H1 (cell line): Measurements from ENCODE around the gene DYNC1I1. TPM values are rescaled to one million over a fixed set of nuclear protein-coding genes. Genes with fewer than 3 reads are reported as not detected.

Experiments
- CTCF ChIA-PET: fragments of 300-600 bp; sonication (Branson Sonifier 250); formaldehyde crosslinking; loops from one replicate; lab custom pipeline; 2021; ENCODE audit not compliant: partially characterized antibody; lab: Charles Lee
- POLR2A ChIA-PET: fragments of 300-600 bp; sonication (Branson Sonifier 250); formaldehyde crosslinking; loops from one replicate; lab custom pipeline; 2021; ENCODE audit warnings: inconsistent platforms; ENCODE audit not compliant: partially characterized antibody; lab: Charles Lee
- DNase-seq, 2 experiments: peaks; one replicate each; pipeline versions ENCODE4 v3.0.0 to v3.0.0-alpha.2; 2010 to 2022; ENCODE audit warnings: low spot score in 2 of 2, low read depth in 1 of 2, mixed read lengths in 1 of 2
- FAIRE-seq: peaks from 2 replicates; lab custom pipeline; 2011; peaks lifted over from hg19 to GRCh38; lab: Jason Lieb, UNC
- H2AFZ ChIP-seq: 2 replicates; pipeline ENCODE4 v1.8.1; 2012; ENCODE audit warnings: low read length, inconsistent platforms
- H2AK5ac ChIP-seq: 2 replicates; pipeline ENCODE4 v1.6.1; 2013; ENCODE audit warnings: low read depth, low read length
- H2BK120ac ChIP-seq: replicated peaks from 2 replicates; pipeline ENCODE3; 2013; ENCODE audit warnings: low read depth, low read length, inconsistent platforms
- H2BK12ac ChIP-seq: 2 replicates; pipeline ENCODE4 v1.6.1; 2013; ENCODE audit warnings: low read depth, low read length
- H2BK15ac ChIP-seq: 2 replicates; pipeline ENCODE4 v1.6.1; 2013; ENCODE audit warnings: low read length
- H2BK20ac ChIP-seq: 2 replicates; pipeline ENCODE4 v1.6.1; 2013; ENCODE audit warnings: low read length
- H2BK5ac ChIP-seq: 2 replicates; pipeline ENCODE4 v1.6.1; 2013; ENCODE audit warnings: low read depth, low read length
- H3K14ac ChIP-seq: 2 replicates; pipeline ENCODE4 v1.6.1; 2013; ENCODE audit warnings: inconsistent platforms; ENCODE audit not compliant: insufficient read length
- H3K18ac ChIP-seq: 2 replicates; pipeline ENCODE4 v1.6.1; 2013; ENCODE audit warnings: low read length; ENCODE audit errors: extremely low read depth
- H3K23ac ChIP-seq: 2 replicates; pipeline ENCODE4 v1.6.1; 2013; ENCODE audit warnings: inconsistent platforms; ENCODE audit not compliant: insufficient read length
- H3K23me2 ChIP-seq: 2 replicates; pipeline ENCODE4 v1.6.1; 2013; ENCODE audit warnings: low read depth, low read length
- H3K27ac ChIP-seq: 2 replicates; pipeline ENCODE4 v1.6.1; 2011; ENCODE audit warnings: low read depth, low read length, inconsistent platforms
- H3K27me3 ChIP-seq, 4 experiments: replicated peaks in 1 of 4; 1 replicate in 1 of 4; 2 replicates in 3 of 4; pipeline versions ENCODE4 v1.6.1 to v1.8.1; 2011 to 2013; ENCODE audit warnings: low read length in 3 of 4, mild to moderate bottlenecking in 3 of 4, inconsistent platforms in 2 of 4, mixed read lengths in 2 of 4, moderate library complexity in 1 of 4; ENCODE audit not compliant: control insufficient read depth in 3 of 4, insufficient read depth in 3 of 4; ENCODE audit errors: extremely low read depth in 1 of 4
- H3K36me3 ChIP-seq, 4 experiments: 2 replicates each; pipeline versions ENCODE4 v1.6.1 to v1.8.1; 2011 to 2013; ENCODE audit warnings: mild to moderate bottlenecking in 4 of 4, low read length in 3 of 4, moderate library complexity in 2 of 4, control low read depth in 1 of 4, inconsistent platforms in 1 of 4; ENCODE audit not compliant: insufficient read depth in 4 of 4, control insufficient read depth in 2 of 4
- H3K4ac ChIP-seq: replicated peaks from 2 replicates; pipeline ENCODE3; 2013; ENCODE audit warnings: low read length, low read depth, mixed read lengths, inconsistent platforms; ENCODE audit not compliant: insufficient read length
- H3K4me1 ChIP-seq, 4 experiments: replicated peaks in 1 of 4; 1 replicate in 1 of 4; 2 replicates in 3 of 4; pipeline versions ENCODE4 v1.6.1 to v1.8.1; 2011 to 2013; ENCODE audit warnings: low read length in 3 of 4, inconsistent platforms in 2 of 4, mixed read lengths in 1 of 4; ENCODE audit not compliant: insufficient read depth in 4 of 4, control insufficient read depth in 3 of 4
- H3K4me2 ChIP-seq, 2 experiments: 2 replicates each; pipeline versions ENCODE4 v1.6.1 to v1.8.1; 2011 to 2013; ENCODE audit warnings: low read depth in 2 of 2, low read length in 2 of 2, control low read depth in 1 of 2, inconsistent platforms in 1 of 2, mild to moderate bottlenecking in 1 of 2; ENCODE audit not compliant: insufficient read depth in 1 of 2
- H3K4me3 ChIP-seq, 4 experiments: fragments of 200-600, 300-600 bp in 1 of 4; sonication (generic), shearing (Covaris generic), sonication (Bioruptor Twin) in 1 of 4; 2 replicates each; pipeline versions ENCODE4 v1.5.1 to v1.8.1; 2011 to 2016; ENCODE audit warnings: low read length in 4 of 4, low read depth in 3 of 4, control low read depth in 2 of 4, inconsistent platforms in 2 of 4, mild to moderate bottlenecking in 2 of 4, mixed read lengths in 1 of 4, moderate library complexity in 1 of 4; ENCODE audit not compliant: insufficient read depth in 2 of 4; ENCODE audit errors: extremely low read depth in 1 of 4
- H3K56ac ChIP-seq: replicated peaks from 2 replicates; pipeline ENCODE3; 2013; ENCODE audit warnings: low read depth, mild to moderate bottlenecking, mixed read lengths, low read length, inconsistent platforms; ENCODE audit not compliant: insufficient read length
- H3K79me1 ChIP-seq: 2 replicates; pipeline ENCODE4 v1.6.1; 2013; ENCODE audit warnings: low read depth, low read length, control low read depth
- H3K79me2 ChIP-seq, 2 experiments: 2 replicates each; pipeline versions ENCODE4 v1.6.1 to v1.8.1; 2012 to 2013; ENCODE audit warnings: low read length in 2 of 2, mild to moderate bottlenecking in 2 of 2, inconsistent platforms in 1 of 2; ENCODE audit not compliant: insufficient read depth in 2 of 2, control insufficient read depth in 1 of 2
- H3K9ac ChIP-seq, 4 experiments: replicated peaks in 1 of 4; 1 replicate in 1 of 4; 2 replicates in 3 of 4; pipeline versions ENCODE4 v1.6.1 to v1.8.1; 2011 to 2013; ENCODE audit warnings: low read depth in 3 of 4, low read length in 3 of 4, control low read depth in 2 of 4, mild to moderate bottlenecking in 2 of 4, moderate library complexity in 2 of 4, inconsistent platforms in 1 of 4; ENCODE audit errors: extremely low read depth in 1 of 4
- H3K9me3 ChIP-seq, 2 experiments: 2 replicates each; pipeline versions ENCODE4 v1.6.1 to v1.8.1; 2012 to 2013; ENCODE audit warnings: mild to moderate bottlenecking in 2 of 2, moderate library complexity in 2 of 2, control low read depth in 1 of 2, inconsistent platforms in 1 of 2, low read depth in 1 of 2, low read length in 1 of 2, mixed read lengths in 1 of 2; ENCODE audit not compliant: insufficient read depth in 2 of 2
- H4K20me1 ChIP-seq, 2 experiments: replicated peaks in 1 of 2; 2 replicates each; pipeline versions ENCODE3 to v1.8.1; 2011 to 2013; ENCODE audit warnings: inconsistent platforms in 2 of 2, low read length in 2 of 2, mild to moderate bottlenecking in 1 of 2; ENCODE audit not compliant: insufficient read depth in 2 of 2, control insufficient read depth in 1 of 2
- H4K5ac ChIP-seq: 2 replicates; pipeline ENCODE4 v1.6.1; 2013; ENCODE audit warnings: low read length, low read depth, mixed read lengths, inconsistent platforms; ENCODE audit not compliant: insufficient read length
- H4K8ac ChIP-seq: 2 replicates; pipeline ENCODE4 v1.8.0; 2013; ENCODE audit warnings: mild to moderate bottlenecking, moderate library complexity, low read length, inconsistent platforms; ENCODE audit not compliant: insufficient read depth; ENCODE audit errors: extremely low read depth
- H4K91ac ChIP-seq: replicated peaks from 2 replicates; pipeline ENCODE3; 2013; ENCODE audit warnings: low read length, mixed read lengths, inconsistent platforms; ENCODE audit not compliant: insufficient read length
- CHD2 ChIP-seq: IDR thresholded peaks from 2 replicates; pipeline ENCODE4 v1.6.1; 2012; ENCODE audit warnings: low read length, improper control_type of control experiment
- CTBP2 ChIP-seq: IDR thresholded peaks from 2 replicates; pipeline ENCODE4 v1.7.0; 2011; ENCODE audit warnings: borderline replicate concordance, mild to moderate bottlenecking, moderate library complexity, mixed read lengths, low read length; ENCODE audit not compliant: insufficient read depth, insufficient read length
- EZH2 ChIP-seq: fragments of 200-600 bp; sonication (generic); IDR thresholded peaks from 2 replicates; pipeline ENCODE4 v1.7.1; 2012; ENCODE audit warnings: low read depth, mild to moderate bottlenecking, moderate library complexity, low read length, inconsistent platforms; ENCODE audit not compliant: severe bottlenecking
- KDM4A ChIP-seq: IDR thresholded peaks from one replicate; pipeline ENCODE4 v1.7.1; 2012; ENCODE audit warnings: low read depth, mild to moderate bottlenecking, moderate library complexity, low read length, inconsistent platforms; ENCODE audit not compliant: severe bottlenecking
- NRF1 ChIP-seq: IDR thresholded peaks from 2 replicates; pipeline ENCODE4 v1.6.1; 2011; ENCODE audit warnings: mild to moderate bottlenecking, low read depth, low read length, improper control_type of control experiment
- RBBP5 ChIP-seq: IDR thresholded peaks from 2 replicates; pipeline ENCODE4 v1.7.1; 2012; ENCODE audit warnings: low read depth, mild to moderate bottlenecking, inconsistent platforms, low read length, moderate library complexity, borderline replicate concordance
- SRF ChIP-seq: IDR thresholded peaks from 2 replicates; pipeline ENCODE4 v1.6.1; 2011; ENCODE audit warnings: mild to moderate bottlenecking, low read depth, low read length, moderate library complexity
- TCF12 ChIP-seq: IDR thresholded peaks from 2 replicates; pipeline ENCODE4 v1.6.1; 2011; ENCODE audit warnings: low read depth, mild to moderate bottlenecking, low read length
- WGBS, 2 experiments: shearing (Covaris generic) in 1 of 2; methylation state at CpG; one replicate each; pipeline versions ENCODE4 v1.1.6 to v1.1.7; 2013 to 2015; ENCODE audit warnings: low lambda C conversion rate in 2 of 2, mixed read lengths in 2 of 2, inconsistent platforms in 1 of 2, low coverage in 1 of 2, missing lambda C conversion rate in 1 of 2; ENCODE audit not compliant: insufficient replicate concordance in 2 of 2, insufficient coverage in 1 of 2, insufficient read length in 1 of 2; ENCODE audit errors: extremely low coverage in 1 of 2, missing lambda C conversion rate in 1 of 2; 5-methylcytosine and 5-hydroxymethylcytosine counted together
- polyA plus RNA-seq, 7 experiments: library from polyadenylated mRNA; depleted of rRNA in 3 of 7; stranded (reverse) in 5 of 7; unstranded in 2 of 7; fragments of >200 nt in 5 of 7; fragments of 200-250 nt in 2 of 7; gene quantifications; 1 replicate in 5 of 7; 2 replicates in 1 of 7; 4 replicates in 1 of 7; pipeline versions ENCODE4 v1.2.1 to v1.2.3, GENCODE V29; 2011 to 2013; ENCODE audit warnings: missing spikeins in 2 of 7, mixed read lengths in 2 of 7
- total RNA-seq: library from RNA; stranded (reverse); fragmentation: NEBNext Ultra II Directional; extraction: Animal tissue kit (Norgen Biotek cat#: 25700); gene quantifications from 2 replicates; pipeline ENCODE4 v1.2.1, GENCODE V29; 2021
- TF ChIP-seq, protein P1 (sequence below): IDR thresholded peaks from 2 replicates; pipeline ENCODE4 v1.6.1; 2012; ENCODE audit warnings: inconsistent platforms

The DYNC1I1 gene
- total and polyA plus RNA-seq, 2 of the 8 experiments (the other 6 are each of a cell fraction or from before 2014, with no cell fraction given), result 0.45 to 0.58 TPM

DNA sequence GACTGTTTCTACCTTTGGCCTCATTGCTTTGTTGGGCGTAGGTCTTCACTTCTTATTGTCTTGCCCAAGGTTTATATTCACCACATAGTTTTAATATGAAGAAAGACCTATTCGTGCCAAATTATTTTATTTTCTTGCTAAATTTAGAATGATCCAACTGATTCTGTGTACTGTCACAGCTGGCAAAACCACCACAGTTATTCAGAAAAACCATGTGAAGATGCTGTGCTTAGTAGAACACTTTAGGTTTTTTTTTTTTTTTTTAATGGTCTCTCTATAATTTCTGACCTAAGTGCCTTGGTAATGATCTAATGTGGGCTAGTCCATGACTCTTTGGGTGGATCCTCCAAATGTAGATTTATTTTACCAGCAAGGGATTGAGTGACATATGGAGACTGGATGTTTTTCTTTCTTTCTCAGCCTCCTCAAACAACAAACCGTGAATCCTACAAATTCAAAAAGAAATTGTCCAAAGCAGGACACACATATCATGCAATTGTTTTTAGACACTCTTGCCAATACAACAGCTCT, 243.8 kb downstream of the DYNC1I1 start:
- Histone ChIP-seq H3K9me3 (no peaks in the 10 kb centered on the region), H2BK20ac (no peak overlapping the region), H3K9ac (no peak overlapping the region), H3K79me1 (no peaks in the 10 kb centered on the region), H2BK12ac (no peak overlapping the region), H3K79me2 (no peaks in the 10 kb centered on the region), H3K27ac (no peak overlapping the region), H2BK15ac (no peak overlapping the region), H2BK5ac (no peak overlapping the region), H3K18ac (no peak overlapping the region), H4K8ac (no peak overlapping the region), H3K14ac (no peak overlapping the region), H2AK5ac (no peak overlapping the region), H4K91ac (no peak overlapping the region), H3K23ac (no peak overlapping the region), H3K4me2 (no peak overlapping the region), H2AFZ (no peak overlapping the region), H3K36me3 (no peaks in the 10 kb centered on the region), H3K4me1 (no peaks in the 10 kb centered on the region), H3K56ac (no peak overlapping the region), H3K23me2 (no peaks in the 10 kb centered on the region; the same call in 1 of the 2 replicates), H2BK120ac (no peak overlapping the region), H3K4ac (no peak overlapping the region), H3K4me3 (no peak overlapping the region), H3K27me3 (no peaks in the 10 kb centered on the region), H4K20me1 (no peaks in the 10 kb centered on the region), H4K5ac (no peak overlapping the region)
- POLR2A ChIA-PET, result no interaction called here
- DNase-seq, result no peak
- CTCF ChIA-PET, result interaction anchor here (0.6 kb wide), 1 partner anchor 10 kb away, joined by 4 read pairs; no protein-coding TSS in a partner anchor
- TF ChIP-seq KDM4A, result no peak
- TF ChIP-seq TCF12, result no peak
- no peak for TF ChIP-seq EZH2
- no peak for TF ChIP-seq RBBP5
- no peak for TF ChIP-seq CTBP2
- no peak for TF ChIP-seq SRF
- TF ChIP-seq CHD2, result no peak
- TF ChIP-seq NRF1, result no peak
- TF ChIP-seq, protein P1, sequence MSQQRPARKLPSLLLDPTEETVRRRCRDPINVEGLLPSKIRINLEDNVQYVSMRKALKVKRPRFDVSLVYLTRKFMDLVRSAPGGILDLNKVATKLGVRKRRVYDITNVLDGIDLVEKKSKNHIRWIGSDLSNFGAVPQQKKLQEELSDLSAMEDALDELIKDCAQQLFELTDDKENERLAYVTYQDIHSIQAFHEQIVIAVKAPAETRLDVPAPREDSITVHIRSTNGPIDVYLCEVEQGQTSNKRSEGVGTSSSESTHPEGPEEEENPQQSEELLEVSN, result no peak
- no peak for FAIRE-seq
- 85% methylated on average over 3 of the region's 3 CpGs; no CpG with 5 or more reads in 1 of the 2 experiments for WGBS, 2 experiments
